ENCODE results near the gene KCNG2.

DNA sequence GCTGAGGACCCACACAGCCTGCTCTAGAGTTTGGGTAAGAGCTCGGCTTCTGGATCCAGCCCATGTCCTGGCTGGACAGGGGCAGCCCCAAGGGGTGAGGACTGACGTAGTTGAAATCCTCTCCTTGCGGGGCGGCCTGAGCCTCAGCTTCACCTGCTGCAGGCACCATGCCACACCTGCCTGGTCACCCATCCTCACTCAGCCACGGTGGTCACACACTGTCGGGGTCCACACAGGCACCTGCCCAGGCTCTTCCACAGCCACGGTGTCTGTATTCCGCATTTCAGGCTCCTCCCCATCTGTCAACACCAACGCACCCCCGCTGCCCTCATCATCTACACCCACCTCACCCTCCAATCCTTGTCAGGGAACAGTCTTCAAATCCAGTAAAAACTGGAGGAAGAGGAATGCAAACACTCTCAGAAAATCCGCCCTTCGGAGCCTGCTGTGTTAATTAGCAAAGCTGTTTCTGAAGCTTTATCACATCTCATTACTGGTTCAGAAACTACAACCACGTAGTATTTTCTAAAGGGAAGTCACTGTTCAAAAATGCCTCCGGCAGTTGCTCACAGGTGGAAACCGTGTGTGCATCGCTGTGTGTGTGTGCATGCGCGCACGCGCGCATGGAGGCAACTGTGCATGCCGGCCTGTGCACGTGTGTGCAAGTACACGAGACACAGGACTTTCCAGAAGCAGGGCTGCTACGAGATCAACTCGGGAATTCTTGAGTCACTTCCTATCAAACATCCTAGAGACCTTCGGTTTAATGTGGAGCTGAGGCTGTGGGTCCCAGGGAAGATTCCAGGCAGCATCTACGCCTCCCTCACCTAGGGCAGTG lies 115.5 kb downstream of the KCNG2 start:
- no peak for TF ChIP-seq ZNF335 (tag by site-specific recombination; conservative IDR thresholded peaks at IDR 0.05)
- no peak for TF ChIP-seq KLF16 (tag by site-specific recombination; IDR thresholded peaks at IDR 0.05)
- TF ChIP-seq, protein P1, sequence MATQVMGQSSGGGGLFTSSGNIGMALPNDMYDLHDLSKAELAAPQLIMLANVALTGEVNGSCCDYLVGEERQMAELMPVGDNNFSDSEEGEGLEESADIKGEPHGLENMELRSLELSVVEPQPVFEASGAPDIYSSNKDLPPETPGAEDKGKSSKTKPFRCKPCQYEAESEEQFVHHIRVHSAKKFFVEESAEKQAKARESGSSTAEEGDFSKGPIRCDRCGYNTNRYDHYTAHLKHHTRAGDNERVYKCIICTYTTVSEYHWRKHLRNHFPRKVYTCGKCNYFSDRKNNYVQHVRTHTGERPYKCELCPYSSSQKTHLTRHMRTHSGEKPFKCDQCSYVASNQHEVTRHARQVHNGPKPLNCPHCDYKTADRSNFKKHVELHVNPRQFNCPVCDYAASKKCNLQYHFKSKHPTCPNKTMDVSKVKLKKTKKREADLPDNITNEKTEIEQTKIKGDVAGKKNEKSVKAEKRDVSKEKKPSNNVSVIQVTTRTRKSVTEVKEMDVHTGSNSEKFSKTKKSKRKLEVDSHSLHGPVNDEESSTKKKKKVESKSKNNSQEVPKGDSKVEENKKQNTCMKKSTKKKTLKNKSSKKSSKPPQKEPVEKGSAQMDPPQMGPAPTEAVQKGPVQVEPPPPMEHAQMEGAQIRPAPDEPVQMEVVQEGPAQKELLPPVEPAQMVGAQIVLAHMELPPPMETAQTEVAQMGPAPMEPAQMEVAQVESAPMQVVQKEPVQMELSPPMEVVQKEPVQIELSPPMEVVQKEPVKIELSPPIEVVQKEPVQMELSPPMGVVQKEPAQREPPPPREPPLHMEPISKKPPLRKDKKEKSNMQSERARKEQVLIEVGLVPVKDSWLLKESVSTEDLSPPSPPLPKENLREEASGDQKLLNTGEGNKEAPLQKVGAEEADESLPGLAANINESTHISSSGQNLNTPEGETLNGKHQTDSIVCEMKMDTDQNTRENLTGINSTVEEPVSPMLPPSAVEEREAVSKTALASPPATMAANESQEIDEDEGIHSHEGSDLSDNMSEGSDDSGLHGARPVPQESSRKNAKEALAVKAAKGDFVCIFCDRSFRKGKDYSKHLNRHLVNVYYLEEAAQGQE (tag by site-specific recombination; IDR thresholded peaks at IDR 0.05), result no peak
- TF ChIP-seq, protein P2, sequence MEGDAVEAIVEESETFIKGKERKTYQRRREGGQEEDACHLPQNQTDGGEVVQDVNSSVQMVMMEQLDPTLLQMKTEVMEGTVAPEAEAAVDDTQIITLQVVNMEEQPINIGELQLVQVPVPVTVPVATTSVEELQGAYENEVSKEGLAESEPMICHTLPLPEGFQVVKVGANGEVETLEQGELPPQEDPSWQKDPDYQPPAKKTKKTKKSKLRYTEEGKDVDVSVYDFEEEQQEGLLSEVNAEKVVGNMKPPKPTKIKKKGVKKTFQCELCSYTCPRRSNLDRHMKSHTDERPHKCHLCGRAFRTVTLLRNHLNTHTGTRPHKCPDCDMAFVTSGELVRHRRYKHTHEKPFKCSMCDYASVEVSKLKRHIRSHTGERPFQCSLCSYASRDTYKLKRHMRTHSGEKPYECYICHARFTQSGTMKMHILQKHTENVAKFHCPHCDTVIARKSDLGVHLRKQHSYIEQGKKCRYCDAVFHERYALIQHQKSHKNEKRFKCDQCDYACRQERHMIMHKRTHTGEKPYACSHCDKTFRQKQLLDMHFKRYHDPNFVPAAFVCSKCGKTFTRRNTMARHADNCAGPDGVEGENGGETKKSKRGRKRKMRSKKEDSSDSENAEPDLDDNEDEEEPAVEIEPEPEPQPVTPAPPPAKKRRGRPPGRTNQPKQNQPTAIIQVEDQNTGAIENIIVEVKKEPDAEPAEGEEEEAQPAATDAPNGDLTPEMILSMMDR (tag by site-specific recombination; IDR thresholded peaks at IDR 0.05), result no peak
- no peak for TF ChIP-seq ZNF350 (tag by site-specific recombination; IDR thresholded peaks at IDR 0.05)
- TF ChIP-seq HOXA7 (CRISPR knock-in tag; IDR thresholded peaks at IDR 0.05; ENCODE audit: borderline replicate concordance), result no peak
- TF ChIP-seq ZBTB21 (tag by site-specific recombination; IDR thresholded peaks at IDR 0.05), result no peak
- no peak for TF ChIP-seq ZNF585B (tag by site-specific recombination; IDR thresholded peaks at IDR 0.05)
- no peak for TF ChIP-seq ZNF274 (IDR thresholded peaks at IDR 0.05; ENCODE audit: low read length)
- no peak for TF ChIP-seq ZNF274 (tag by site-specific recombination; IDR thresholded peaks at IDR 0.05; ENCODE audit: borderline replicate concordance)
- TF ChIP-seq YY1 (tag by site-specific recombination; IDR thresholded peaks at IDR 0.05), result no peak
- no peak for TF ChIP-seq ZBTB1 (tag by site-specific recombination; IDR thresholded peaks at IDR 0.05)
- TF ChIP-seq, protein P3, sequence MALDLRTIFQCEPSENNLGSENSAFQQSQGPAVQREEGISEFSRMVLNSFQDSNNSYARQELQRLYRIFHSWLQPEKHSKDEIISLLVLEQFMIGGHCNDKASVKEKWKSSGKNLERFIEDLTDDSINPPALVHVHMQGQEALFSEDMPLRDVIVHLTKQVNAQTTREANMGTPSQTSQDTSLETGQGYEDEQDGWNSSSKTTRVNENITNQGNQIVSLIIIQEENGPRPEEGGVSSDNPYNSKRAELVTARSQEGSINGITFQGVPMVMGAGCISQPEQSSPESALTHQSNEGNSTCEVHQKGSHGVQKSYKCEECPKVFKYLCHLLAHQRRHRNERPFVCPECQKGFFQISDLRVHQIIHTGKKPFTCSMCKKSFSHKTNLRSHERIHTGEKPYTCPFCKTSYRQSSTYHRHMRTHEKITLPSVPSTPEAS (tag by site-specific recombination; IDR thresholded peaks at IDR 0.05), result no peak
- no peak for TF ChIP-seq ZFP41 (tag by site-specific recombination; IDR thresholded peaks at IDR 0.05; ENCODE audit: borderline replicate concordance)
- TF ChIP-seq ZNF302 (tag by site-specific recombination; IDR thresholded peaks at IDR 0.05; ENCODE audit: low read depth), result no peak
